HCT116 (cell line): ENCODE results near the gene MYO7A. TPM values are rescaled to one million over a fixed set of nuclear protein-coding genes. Genes with fewer than 3 reads are reported as not detected.

ENCODE experiments used
- ATAC-seq: fragments of 200-7000 bp; cut with Tn5 transposase; 2 replicates; pipeline ENCODE4 v1.9.1; 2020; ENCODE audit warnings: mild to moderate bottlenecking, moderate library complexity
- BruUV-seq: library from RNA; stranded (reverse); fragments of 400-500 nt; replicated peaks from 2 replicates; lab custom pipeline; 2021; lab: Mats Ljungman, UMichigan
- CTCF ChIA-PET: fragments of 300-600 bp; sonication (Branson Sonifier 250); formaldehyde crosslinking; loops from one replicate; lab custom pipeline; 2021; ENCODE audit warnings: antibody characterized with exemption; lab: Charles Lee
- POLR2A ChIA-PET: fragments of 300-600, 350-600 bp; sonication (Branson Sonifier 250); formaldehyde crosslinking; loops from one replicate; lab custom pipeline; 2021; ENCODE audit warnings: antibody characterized with exemption; lab: Charles Lee
- RAD21 ChIA-PET, 2 experiments: fragments of 300-600 bp; sonication (Branson Sonifier 250); formaldehyde crosslinking; loops; one replicate each; lab custom pipeline; 2023; ENCODE audit warnings: low total read pairs in 2 of 2; ENCODE audit not compliant: uncharacterized antibody in 2 of 2, unreplicated experiment in 2 of 2, low non-redundant PET in 1 of 2; lab: Charles Lee
- DNase-seq: peaks from one replicate; pipeline ENCODE4 v3.0.0-alpha.2; 2010; ENCODE audit warnings: low read depth, low spot score
- H2AFZ ChIP-seq: fragments of 200-600 bp; shearing (Covaris generic), sonication (generic); 2 replicates; pipeline ENCODE4 v1.6.1; 2017; ENCODE audit warnings: low read depth, mixed run types, mixed read lengths, antibody characterized with exemption, low read length; ENCODE audit not compliant: poor library complexity, severe bottlenecking
- H3K27ac ChIP-seq: 2 replicates; pipeline ENCODE4 v1.5.1; 2012; ENCODE audit warnings: low read depth, low read length
- H3K27me3 ChIP-seq: fragments of 200-600 bp; sonication (generic); 2 replicates; pipeline ENCODE4 v1.6.1; 2016; ENCODE audit warnings: mixed run types, low read length, mixed read lengths; ENCODE audit not compliant: insufficient read depth
- H3K36me3 ChIP-seq, 2 experiments: fragments of 200-500 bp in 1 of 2; fragments of 200-600 bp in 1 of 2; sonication (Bioruptor generic) in 1 of 2; sonication (generic) in 1 of 2; 2 replicates each; pipeline versions ENCODE4 v1.5.1 to v1.6.1; 2014 to 2016; ENCODE audit warnings: low read length in 2 of 2, inconsistent platforms in 1 of 2, mixed read lengths in 1 of 2, mixed run types in 1 of 2; ENCODE audit not compliant: insufficient read depth in 2 of 2, control insufficient read depth in 1 of 2
- H3K4me1 ChIP-seq, 2 experiments: fragments of 200-600 bp in 1 of 2; sonication (generic) in 1 of 2; 2 replicates each; pipeline versions ENCODE4 v1.5.1 to v1.6.1; 2012 to 2017; ENCODE audit warnings: low read length in 2 of 2, inconsistent platforms in 1 of 2, mild to moderate bottlenecking in 1 of 2, mixed read lengths in 1 of 2, mixed run types in 1 of 2, moderate library complexity in 1 of 2; ENCODE audit not compliant: insufficient read depth in 2 of 2, control insufficient read depth in 1 of 2
- H3K4me2 ChIP-seq: fragments of 200-600 bp; sonication (generic); 2 replicates; pipeline ENCODE4 v1.6.1; 2017; ENCODE audit warnings: mixed run types, low read length, mixed read lengths
- H3K4me3 ChIP-seq, 2 experiments: fragments of 200-600 bp in 1 of 2; sonication (generic) in 1 of 2; replicated peaks in 1 of 2; 2 replicates each; pipeline ENCODE4 v1.5.1; 2011 to 2016; ENCODE audit warnings: low read length in 2 of 2, control low read depth in 1 of 2, low read depth in 1 of 2, mild to moderate bottlenecking in 1 of 2, mixed read lengths in 1 of 2, mixed run types in 1 of 2
- H3K79me2 ChIP-seq: fragments of 200-600 bp; sonication (generic); 2 replicates; pipeline ENCODE4 v1.6.1; 2017; ENCODE audit warnings: mild to moderate bottlenecking, mixed run types, low read length, moderate library complexity, mixed read lengths; ENCODE audit not compliant: insufficient read depth
- H3K9ac ChIP-seq: fragments of 200-600 bp; sonication (generic); 2 replicates; pipeline ENCODE4 v1.6.1; 2016; ENCODE audit warnings: low read length, mixed read lengths
- H3K9me2 ChIP-seq: fragments of 200-600 bp; sonication (generic), shearing (Covaris generic); 2 replicates; pipeline ENCODE4 v1.6.1; 2017; ENCODE audit warnings: mixed run types, mild to moderate bottlenecking, moderate library complexity; ENCODE audit not compliant: insufficient read depth
- H3K9me3 ChIP-seq, 2 experiments: fragments of 200-500 bp in 1 of 2; fragments of 200-600 bp in 1 of 2; sonication (Bioruptor generic) in 1 of 2; sonication (generic) in 1 of 2; 2 replicates each; pipeline ENCODE4 v1.6.1; 2014 to 2017; ENCODE audit warnings: low read length in 2 of 2, mixed read lengths in 2 of 2, inconsistent platforms in 1 of 2, low read depth in 1 of 2, mild to moderate bottlenecking in 1 of 2, mixed run types in 1 of 2, moderate library complexity in 1 of 2; ENCODE audit not compliant: control insufficient read depth in 1 of 2, insufficient read depth in 1 of 2
- H4K20me1 ChIP-seq: fragments of 200-600 bp; sonication (generic), shearing (Covaris generic); 2 replicates; pipeline ENCODE4 v1.6.1; 2017; ENCODE audit warnings: mixed run types, mild to moderate bottlenecking, moderate library complexity; ENCODE audit not compliant: insufficient read depth
- ATF3 ChIP-seq: IDR thresholded peaks from 2 replicates; pipeline ENCODE4 v1.6.1; 2012
- CBX3 ChIP-seq: IDR thresholded peaks from 2 replicates; pipeline ENCODE4 v1.6.1; 2012; ENCODE audit warnings: low read depth
- EGR1 ChIP-seq: IDR thresholded peaks from 2 replicates; pipeline ENCODE4 v1.6.1; 2012; ENCODE audit warnings: low read depth
- ELF1 ChIP-seq: IDR thresholded peaks from 2 replicates; pipeline ENCODE4 v1.6.1; 2012; ENCODE audit warnings: low read depth, borderline replicate concordance
- EZH2 ChIP-seq: fragments of 200-600 bp; sonication (generic); IDR thresholded peaks from 2 replicates; pipeline ENCODE4 v1.6.1; 2017; ENCODE audit warnings: antibody characterized with exemption, mixed run types
- EZH2phosphoT487 ChIP-seq: fragments of 200-600 bp; IDR thresholded peaks from 2 replicates; pipeline ENCODE4 v1.6.1; 2018; ENCODE audit warnings: antibody characterized with exemption, borderline replicate concordance
- FOSL1 ChIP-seq: IDR thresholded peaks from 2 replicates; pipeline ENCODE4 v1.6.1; 2012; ENCODE audit warnings: low read depth
- JUND ChIP-seq: IDR thresholded peaks from 2 replicates; pipeline ENCODE4 v1.6.1; 2012
- POLR2A ChIP-seq: IDR thresholded peaks from 2 replicates; pipeline ENCODE4 v1.7.0; 2011; ENCODE audit warnings: borderline replicate concordance; ENCODE audit not compliant: insufficient read depth, insufficient read length; ENCODE audit errors: extremely low read depth
- POLR2AphosphoS5 ChIP-seq: IDR thresholded peaks from 2 replicates; pipeline ENCODE4 v1.6.1; 2011; ENCODE audit warnings: mild to moderate bottlenecking, low read depth, low read length, moderate library complexity
- RAD21 ChIP-seq: IDR thresholded peaks from 2 replicates; pipeline ENCODE4 v1.6.1; 2012; ENCODE audit warnings: low read depth, mild to moderate bottlenecking
- REST ChIP-seq: IDR thresholded peaks from 2 replicates; pipeline ENCODE4 v1.6.1; 2012; ENCODE audit warnings: low read depth
- SP1 ChIP-seq: IDR thresholded peaks from 2 replicates; pipeline ENCODE4 v1.6.1; 2012; ENCODE audit warnings: low read depth
- TCF7L2 ChIP-seq: IDR thresholded peaks from 2 replicates; pipeline ENCODE4 v1.7.0; 2011; ENCODE audit warnings: borderline replicate concordance, inconsistent platforms; ENCODE audit not compliant: insufficient read depth, insufficient read length; ENCODE audit errors: extremely low read depth
- YY1 ChIP-seq: IDR thresholded peaks from 2 replicates; pipeline ENCODE4 v1.6.1; 2011; ENCODE audit warnings: low read length, low read depth, moderate library complexity, mild to moderate bottlenecking; ENCODE audit not compliant: insufficient replicate concordance; ENCODE audit errors: extremely low read depth
- ZFX ChIP-seq: fragments of 450-650 bp; IDR thresholded peaks from 2 replicates; pipeline ENCODE4 v1.6.1; 2017
- ZNF274 ChIP-seq: fragments of 200-500 bp; sonication (Bioruptor generic); IDR thresholded peaks from 2 replicates; pipeline ENCODE4 v1.6.1; 2014; ENCODE audit warnings: mild to moderate bottlenecking, low read depth, low read length, inconsistent platforms
- intact Hi-C: fragments of 100-400 bp; cut with micrococcal nuclease; formaldehyde crosslinking; loops from 2 replicates; pipeline ENCODE4 v1.10.0; 2022
- total RNA-seq: library from RNA; stranded (reverse); gene quantifications from one replicate; pipeline ENCODE4 v1.2.1, GENCODE V29; 2021; ENCODE audit not compliant: unreplicated experiment

Gene MYO7A
- total RNA-seq, 1 experiment from 2014 or later: 1.8 TPM

GRCh38 chr11:77233011-77233410 lies 105.0 kb downstream of the MYO7A start:
- H3K4me1 ChIP-seq: no peaks in the 10 kb centered on the region
- intact Hi-C loops: no loop called here
- no TSS peak for BruUV-seq

GRCh38 chr11:77236901-77237300 lies 108.9 kb downstream of the MYO7A start:
- no peaks in the 10 kb centered on the region for H3K9me3 ChIP-seq
- no peaks in the 10 kb centered on the region for H3K4me1 ChIP-seq
- no peak overlapping the region for H2AFZ ChIP-seq
- H4K20me1 ChIP-seq: no peaks in the 10 kb centered on the region
- no peaks in the 10 kb centered on the region for H3K27me3 ChIP-seq
- no peak overlapping the region for H3K27ac ChIP-seq
- intact Hi-C loops: no loop called here
- H3K36me3 ChIP-seq: no peaks in the 10 kb centered on the region
- no TSS peak for BruUV-seq
- RAD21 ChIA-PET: no interaction called here
- no peaks in the 10 kb centered on the region for H3K9me2 ChIP-seq
- POLR2A ChIA-PET: no interaction called here
- CTCF ChIA-PET: no interaction called here
- no peaks in the 10 kb centered on the region for H3K79me2 ChIP-seq
- H3K9ac ChIP-seq: no peak overlapping the region
- no peak for ATAC-seq
- H3K4me2 ChIP-seq: no peak overlapping the region
- no peak overlapping the region for H3K4me3 ChIP-seq
- no peak for DNase-seq
- TF ChIP-seq YY1: no peak
- no peak for TF ChIP-seq ELF1
- TF ChIP-seq EZH2phosphoT487: no peak
- no peak for TF ChIP-seq EGR1
- TF ChIP-seq ZNF274: no peak
- TF ChIP-seq POLR2AphosphoS5: no peak
- no peak for TF ChIP-seq EZH2
- no peak for TF ChIP-seq FOSL1
- no peak for TF ChIP-seq TCF7L2
- TF ChIP-seq SP1: no peak
- TF ChIP-seq REST: no peak

More at GRCh38 chr11:77233011-77233410, 105.0 kb downstream of the MYO7A start:
- H3K36me3 ChIP-seq: no peaks in the 10 kb centered on the region
- no peak overlapping the region for H3K4me2 ChIP-seq
- H3K27ac ChIP-seq: no peak overlapping the region
- ChIA-PET RAD21 (no interaction called here), CTCF (no interaction called here), POLR2A (interaction anchor here (0.9 kb wide), 1 partner anchor 14 kb away, joined by 3 read pairs; no protein-coding TSS in a partner anchor)
- H4K20me1 ChIP-seq: no peaks in the 10 kb centered on the region
- H3K27me3 ChIP-seq: no peaks in the 10 kb centered on the region
- TF ChIP-seq EZH2 (no peak), SP1 (no peak), ELF1 (no peak), RAD21 (no peak), CBX3 (no peak), ATF3 (no peak), EGR1 (no peak), JUND (no peak), ZFX (no peak), POLR2A (no peak)
- no peaks in the 10 kb centered on the region for H3K9me3 ChIP-seq
- H3K9ac ChIP-seq: no peak overlapping the region
- no peak overlapping the region for H2AFZ ChIP-seq
- no peak overlapping the region for H3K4me3 ChIP-seq
- DNase-seq (no peak), ATAC-seq (no peak)
- H3K79me2 ChIP-seq: no peaks in the 10 kb centered on the region
- no peaks in the 10 kb centered on the region for H3K9me2 ChIP-seq
